ENCODE measurements around the gene POLD4. TPM values are rescaled to one million over a fixed set of nuclear protein-coding genes. Genes with fewer than 3 reads are reported as not detected.
A peak's percentile ranks its signal among the peaks of the same experiment; 100 is the strongest.

POLD4 gene
- total and polyA plus RNA-seq, 2 of the 13 experiments (the other 11 are each of a cell fraction or from before 2014, with no cell fraction given): 10.5 to 27.4 TPM

- TF ChIP-seq GATAD2A (CRISPR knock-in tag; IDR thresholded peaks at IDR 0.05) (peak; percentile 69), HDAC1 (CRISPR knock-in tag; IDR thresholded peaks at IDR 0.05) (no peak), ZNF33B (CRISPR knock-in tag; IDR thresholded peaks at IDR 0.05) (no peak), ZNF75D (CRISPR knock-in tag; IDR thresholded peaks at IDR 0.05; ENCODE audit: borderline replicate concordance) (no peak), NFE2L2 (IDR thresholded peaks at IDR 0.05; ENCODE audit: low read length) (peak; percentile 87), HHEX (CRISPR knock-in tag; IDR thresholded peaks at IDR 0.05) (no peak), ARID3A (IDR thresholded peaks at IDR 0.05; ENCODE audit: low read depth, low read length) (no peak), FOXA1 (IDR thresholded peaks at IDR 0.05) (no peak), FOXA1 (CRISPR knock-in tag; IDR thresholded peaks at IDR 0.05) (no peak), CSRNP1 (CRISPR knock-in tag; IDR thresholded peaks at IDR 0.05) (no peak), RFXANK (CRISPR knock-in tag; IDR thresholded peaks at IDR 0.05) (no peak), TMF1 (CRISPR knock-in tag; IDR thresholded peaks at IDR 0.05; ENCODE audit: low read depth) (no peak), ZNF282 (IDR thresholded peaks at IDR 0.05; ENCODE audit: partially characterized antibody) (no peak), ZKSCAN1 (IDR thresholded peaks at IDR 0.05; ENCODE audit: low read length) (no peak), POGZ (CRISPR knock-in tag; IDR thresholded peaks at IDR 0.05) (no peak), HMG20A (CRISPR knock-in tag; IDR thresholded peaks at IDR 0.05; ENCODE audit: borderline replicate concordance) (no peak), PAX8 (CRISPR knock-in tag; IDR thresholded peaks at IDR 0.05; ENCODE audit: borderline replicate concordance) (no peak)
- TF ChIP-seq, protein P1, sequence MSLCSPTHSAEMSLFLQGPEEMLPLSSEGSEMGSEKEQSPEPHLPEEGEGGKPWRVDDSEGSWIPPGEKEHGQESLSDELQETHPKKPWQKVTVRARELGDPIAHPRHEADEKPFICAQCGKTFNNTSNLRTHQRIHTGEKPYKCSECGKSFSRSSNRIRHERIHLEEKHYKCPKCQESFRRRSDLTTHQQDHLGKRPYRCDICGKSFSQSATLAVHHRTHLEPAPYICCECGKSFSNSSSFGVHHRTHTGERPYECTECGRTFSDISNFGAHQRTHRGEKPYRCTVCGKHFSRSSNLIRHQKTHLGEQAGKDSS (CRISPR knock-in tag; IDR thresholded peaks at IDR 0.05; ENCODE audit: borderline replicate concordance, low read depth): no peak
- TF ChIP-seq, protein P2, sequence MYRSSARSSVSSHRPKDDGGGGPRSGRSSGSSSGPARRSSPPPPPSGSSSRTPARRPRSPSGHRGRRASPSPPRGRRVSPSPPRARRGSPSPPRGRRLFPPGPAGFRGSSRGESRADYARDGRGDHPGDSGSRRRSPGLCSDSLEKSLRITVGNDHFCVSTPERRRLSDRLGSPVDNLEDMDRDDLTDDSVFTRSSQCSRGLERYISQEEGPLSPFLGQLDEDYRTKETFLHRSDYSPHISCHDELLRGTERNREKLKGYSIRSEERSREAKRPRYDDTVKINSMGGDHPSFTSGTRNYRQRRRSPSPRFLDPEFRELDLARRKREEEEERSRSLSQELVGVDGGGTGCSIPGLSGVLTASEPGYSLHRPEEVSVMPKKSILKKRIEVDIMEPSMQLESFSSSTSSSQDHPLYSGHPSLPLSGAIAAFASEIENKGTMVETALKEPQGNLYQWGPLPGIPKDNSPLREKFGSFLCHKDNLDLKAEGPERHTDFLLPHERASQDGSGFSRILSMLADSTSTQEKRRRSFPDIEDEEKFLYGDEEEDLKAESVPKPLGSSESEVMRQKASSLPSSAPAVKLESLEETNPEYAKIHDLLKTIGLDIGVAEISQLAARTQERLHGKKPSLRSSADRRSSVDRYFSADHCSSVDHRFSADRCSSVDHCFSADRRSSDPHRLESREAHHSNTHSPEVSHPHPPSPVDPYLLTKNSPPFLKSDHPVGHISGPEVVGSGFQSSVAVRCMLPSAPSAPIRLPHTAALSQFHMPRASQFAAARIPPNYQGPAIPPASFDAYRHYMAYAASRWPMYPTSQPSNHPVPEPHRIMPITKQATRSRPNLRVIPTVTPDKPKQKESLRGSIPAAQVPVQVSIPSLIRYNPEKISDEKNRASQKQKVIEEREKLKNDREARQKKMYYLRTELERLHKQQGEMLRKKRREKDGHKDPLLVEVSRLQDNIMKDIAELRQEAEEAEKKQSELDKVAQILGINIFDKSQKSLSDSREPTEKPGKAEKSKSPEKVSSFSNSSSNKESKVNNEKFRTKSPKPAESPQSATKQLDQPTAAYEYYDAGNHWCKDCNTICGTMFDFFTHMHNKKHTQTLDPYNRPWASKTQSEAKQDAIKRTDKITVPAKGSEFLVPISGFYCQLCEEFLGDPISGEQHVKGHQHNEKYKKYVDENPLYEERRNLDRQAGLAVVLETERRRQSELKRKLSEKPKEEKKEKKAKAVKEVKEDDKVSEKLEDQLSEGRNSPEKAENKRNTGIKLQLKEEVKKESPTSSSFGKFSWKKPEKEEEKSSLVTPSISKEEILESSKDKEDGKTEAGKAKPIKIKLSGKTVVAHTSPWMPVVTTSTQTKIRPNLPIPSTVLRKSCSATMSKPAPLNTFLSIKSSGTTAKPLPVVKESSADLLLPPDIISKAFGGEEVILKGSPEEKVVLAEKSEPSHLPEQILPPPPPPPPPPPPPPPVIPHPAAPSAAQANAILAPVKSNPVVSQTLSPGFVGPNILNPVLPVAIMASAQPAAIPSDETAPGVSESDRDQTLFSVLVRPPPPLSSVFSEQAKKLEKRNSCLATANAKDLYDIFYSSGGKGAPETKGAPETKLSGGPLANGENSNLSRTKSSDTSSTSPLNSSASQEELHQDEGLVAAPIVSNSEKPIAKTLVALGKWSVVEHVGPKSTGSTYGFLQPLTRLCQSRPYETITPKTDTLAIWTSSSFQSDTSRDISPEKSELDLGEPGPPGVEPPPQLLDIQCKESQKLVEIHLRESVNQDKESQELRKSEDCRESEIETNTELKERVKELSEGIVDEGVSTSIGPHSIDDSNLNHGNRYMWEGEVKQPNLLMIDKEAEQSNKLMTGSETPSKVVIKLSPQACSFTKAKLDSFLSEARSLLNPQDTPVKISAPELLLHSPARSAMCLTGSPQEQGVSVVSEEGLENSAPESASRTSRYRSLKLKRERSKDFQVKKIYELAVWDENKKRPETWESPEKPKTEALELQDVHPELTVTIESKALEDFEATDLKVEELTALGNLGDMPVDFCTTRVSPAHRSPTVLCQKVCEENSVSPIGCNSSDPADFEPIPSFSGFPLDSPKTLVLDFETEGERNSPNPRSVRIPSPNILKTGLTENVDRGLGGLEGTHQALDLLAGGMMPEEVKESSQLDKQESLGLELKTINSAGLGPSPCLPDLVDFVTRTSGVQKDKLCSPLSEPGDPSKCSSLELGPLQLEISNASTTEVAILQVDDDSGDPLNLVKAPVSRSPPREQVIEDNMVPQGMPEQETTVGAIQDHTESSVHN (CRISPR knock-in tag; IDR thresholded peaks at IDR 0.05): no peak
Measured at GRCh38 chr11:67373648-67374570, 20.6 kb upstream of the POLD4 start (continued).
